ENCODE results near the gene KIF6. TPM values are rescaled to one million over a fixed set of nuclear protein-coding genes. Genes with fewer than 3 reads are reported as not detected.
"Not testable (repeated sequence)": the region's sequence is repeated elsewhere in the genome, so short reads cannot be mapped to it uniquely, and the experiment has no call there.

The KIF6 gene
- polyA plus RNA-seq, 4 donors = 0.18 to 1.2 TPM; not detected in 2

GRCh38 chr6:39684790-39685488 is 40.3 kb downstream of the KIF6 start:
- no peak overlapping the region for H3K27ac ChIP-seq (ENCODE audit: low read depth in 1 of 3, low read length in 2 of 3)
- no peak for FAIRE-seq
- 55 to 63% (median 63%) methylated on average over 3 of the region's 3 CpGs for WGBS, 3 donors

DNA sequence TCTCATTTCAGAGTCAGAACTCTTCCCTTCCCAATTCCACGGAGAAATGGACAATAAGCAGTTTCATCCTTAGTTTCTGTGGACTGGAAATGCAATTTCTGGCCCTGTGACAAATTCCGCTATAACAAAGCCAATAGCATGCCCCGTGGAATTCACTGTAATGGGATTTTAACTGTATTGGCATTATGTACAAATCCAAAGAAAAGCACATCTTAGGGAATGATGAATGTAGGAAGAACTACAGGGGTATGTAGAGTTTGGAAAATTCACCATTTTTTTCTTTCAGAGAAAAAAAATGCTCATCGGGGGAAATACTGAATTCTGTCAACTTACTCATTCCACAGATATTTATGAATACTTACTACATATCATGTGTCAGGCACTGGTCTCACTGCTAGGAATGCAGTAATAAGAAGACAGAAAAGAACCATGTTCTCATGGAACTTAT is 43.5 kb downstream of the KIF6 start:
- Histone ChIP-seq H3K4me3 (ENCODE audit: low read depth in 1 of 3, low read length in 3 of 3) (no peak overlapping the region), H3K9me3 (ENCODE audit: control insufficient read depth in 2 of 2, insufficient read depth in 1 of 2, low read depth in 1 of 2, low read length in 1 of 2) (no peaks in the 10 kb centered on the region), H3K36me3 (ENCODE audit: control insufficient read depth in 3 of 3, insufficient read depth in 2 of 3, low read depth in 1 of 3, low read length in 3 of 3) (no peaks in the 10 kb centered on the region), H3K27me3 (ENCODE audit: control insufficient read depth in 3 of 3, insufficient read depth in 3 of 3, low read length in 3 of 3) (no peaks in the 10 kb centered on the region), H3K27ac (ENCODE audit: low read depth in 1 of 3, low read length in 2 of 3) (no peak overlapping the region), H3K4me1 (ENCODE audit: control insufficient read depth in 3 of 3, insufficient read depth in 2 of 3, low read depth in 1 of 3, low read length in 2 of 3) (peaks cover 0 to 5% (median 0%) of the 10 kb centered on the region in 3 donors)
- no peak for FAIRE-seq
- WGBS, 3 donors = 41 to 56% (median 49%) methylated on average over 4 of the region's 4 CpGs
- DNase-seq = no peak

More at GRCh38 chr6:39684790-39685488, 40.3 kb downstream of the KIF6 start:
- no peaks in the 10 kb centered on the region for H3K9me3 ChIP-seq (ENCODE audit: control insufficient read depth in 2 of 2, insufficient read depth in 1 of 2, low read depth in 1 of 2, low read length in 1 of 2)
- no peak overlapping the region for H3K4me3 ChIP-seq (ENCODE audit: low read depth in 1 of 3, low read length in 3 of 3)
- H3K36me3 ChIP-seq (ENCODE audit: control insufficient read depth in 3 of 3, insufficient read depth in 2 of 3, low read depth in 1 of 3, low read length in 3 of 3) = no peaks in the 10 kb centered on the region
- peaks cover 0 to 5% (median 0%) of the 10 kb centered on the region in 3 donors for H3K4me1 ChIP-seq (ENCODE audit: control insufficient read depth in 3 of 3, insufficient read depth in 2 of 3, low read depth in 1 of 3, low read length in 2 of 3)
- peaks cover 0 to 2% (median 0%) of the 10 kb centered on the region in 3 donors for H3K27me3 ChIP-seq (ENCODE audit: control insufficient read depth in 3 of 3, insufficient read depth in 3 of 3, low read length in 3 of 3)
- DNase-seq = peak in 1 of 2 donors; percentile 44

- Histone ChIP-seq H3K27ac (ENCODE audit: low read depth in 1 of 3, low read length in 2 of 3) (no peak overlapping the region), H3K4me3 (ENCODE audit: low read depth in 1 of 3, low read length in 3 of 3) (no peak overlapping the region), H3K36me3 (ENCODE audit: control insufficient read depth in 3 of 3, insufficient read depth in 2 of 3, low read depth in 1 of 3, low read length in 3 of 3) (no peaks in the 10 kb centered on the region), H3K27me3 (ENCODE audit: control insufficient read depth in 3 of 3, insufficient read depth in 3 of 3, low read length in 3 of 3) (no peaks in the 10 kb centered on the region), H3K4me1 (ENCODE audit: control insufficient read depth in 3 of 3, insufficient read depth in 2 of 3, low read depth in 1 of 3, low read length in 2 of 3) (no peaks in the 10 kb centered on the region), H3K9me3 (ENCODE audit: control insufficient read depth in 2 of 2, insufficient read depth in 1 of 2, low read depth in 1 of 2, low read length in 1 of 2) (no peaks in the 10 kb centered on the region)
- no peak for FAIRE-seq
- no peak for DNase-seq
- WGBS, 3 donors = 83 to 89% (median 84%) methylated on average over 2 of the region's 2 CpGs
These were observed 46.3 kb downstream of the KIF6 start for GRCh38 chr6:39678914-39679313.

DNA sequence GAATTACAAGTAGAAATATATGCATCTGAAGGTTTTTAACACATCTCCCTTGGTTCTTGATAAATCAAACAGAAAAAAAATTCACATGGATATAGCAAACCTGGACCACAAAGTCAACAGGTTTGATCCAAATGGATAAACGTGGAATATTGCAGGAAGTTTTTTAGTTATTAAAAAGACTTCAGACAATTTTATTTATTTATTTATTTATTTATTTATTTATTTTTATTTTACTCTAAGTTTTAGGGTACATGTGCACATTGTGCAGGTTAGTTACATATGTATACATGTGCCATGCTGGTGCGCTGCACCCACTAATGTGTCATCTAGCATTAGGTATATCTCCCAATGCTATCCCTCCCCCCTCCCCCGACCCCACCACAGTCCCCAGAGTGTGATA is 47.9 kb downstream of the KIF6 start:
- FAIRE-seq; H3K4me3 ChIP-seq (ENCODE audit: low read depth in 1 of 3, low read length in 3 of 3); H3K36me3 ChIP-seq (ENCODE audit: control insufficient read depth in 3 of 3, insufficient read depth in 2 of 3, low read depth in 1 of 3, low read length in 3 of 3); H3K27ac ChIP-seq (ENCODE audit: low read depth in 1 of 3, low read length in 2 of 3); H3K27me3 ChIP-seq (ENCODE audit: control insufficient read depth in 3 of 3, insufficient read depth in 3 of 3, low read length in 3 of 3); DNase-seq; H3K9me3 ChIP-seq (ENCODE audit: control insufficient read depth in 2 of 2, insufficient read depth in 1 of 2, low read depth in 1 of 2, low read length in 1 of 2); H3K4me1 ChIP-seq (ENCODE audit: control insufficient read depth in 3 of 3, insufficient read depth in 2 of 3, low read depth in 1 of 3, low read length in 2 of 3): not testable (repeated sequence)
- WGBS, 3 donors = 88 to 91% (median 89%) methylated on average over 2 of the region's 3 CpGs

- WGBS, 3 donors = 75 to 84% (median 81%) methylated on average over 2 of the region's 2 CpGs
- H3K4me3 ChIP-seq (ENCODE audit: low read depth in 1 of 3, low read length in 3 of 3) = no peak overlapping the region
- no peaks in the 10 kb centered on the region for H3K27me3 ChIP-seq (ENCODE audit: control insufficient read depth in 3 of 3, insufficient read depth in 3 of 3, low read length in 3 of 3)
- no peak overlapping the region for H3K27ac ChIP-seq (ENCODE audit: low read depth in 1 of 3, low read length in 2 of 3)
- FAIRE-seq (no peak), DNase-seq (no peak)
- no peaks in the 10 kb centered on the region for H3K4me1 ChIP-seq (ENCODE audit: control insufficient read depth in 3 of 3, insufficient read depth in 2 of 3, low read depth in 1 of 3, low read length in 2 of 3)
- peaks cover 0 to 3% of the 10 kb centered on the region in 2 donors for H3K9me3 ChIP-seq (ENCODE audit: control insufficient read depth in 2 of 2, insufficient read depth in 1 of 2, low read depth in 1 of 2, low read length in 1 of 2)
- H3K36me3 ChIP-seq (ENCODE audit: control insufficient read depth in 3 of 3, insufficient read depth in 2 of 3, low read depth in 1 of 3, low read length in 3 of 3) = no peaks in the 10 kb centered on the region
These were observed 54.7 kb downstream of the KIF6 start for GRCh38 chr6:39670519-39670918.

DNA sequence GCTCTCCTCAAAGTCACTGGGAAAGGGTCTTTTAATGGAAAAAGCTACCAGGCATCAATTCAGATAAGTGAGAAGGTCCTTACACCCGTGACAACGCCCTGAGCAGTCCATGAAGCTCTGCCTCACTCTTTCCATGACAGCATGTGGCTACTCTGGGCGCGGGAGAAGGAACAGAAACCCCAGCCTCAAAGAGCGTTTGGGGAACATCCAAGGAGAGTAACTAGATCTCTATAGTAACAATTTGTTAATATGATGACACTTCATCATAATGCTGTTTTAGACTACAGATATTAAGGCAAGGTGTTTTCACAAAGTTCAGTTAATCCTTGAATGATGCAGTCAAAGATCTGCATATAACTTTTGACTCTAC is 55.2 kb downstream of the KIF6 start:
- Histone ChIP-seq H3K4me1 (ENCODE audit: control insufficient read depth in 3 of 3, insufficient read depth in 2 of 3, low read depth in 1 of 3, low read length in 2 of 3) (no peaks in the 10 kb centered on the region), H3K9me3 (ENCODE audit: control insufficient read depth in 2 of 2, insufficient read depth in 1 of 2, low read depth in 1 of 2, low read length in 1 of 2) (peaks cover 0 to 3% of the 10 kb centered on the region in 2 donors)
- 65 to 83% (median 81%) methylated on average over 5 of the region's 5 CpGs for WGBS, 3 donors

GRCh38 chr6:39669207-39669972 is 55.8 kb downstream of the KIF6 start:
- WGBS, 3 donors = 55 to 66% (median 58%) methylated on average over 8 of the region's 8 CpGs
- no peaks in the 10 kb centered on the region for H3K27me3 ChIP-seq (ENCODE audit: control insufficient read depth in 3 of 3, insufficient read depth in 3 of 3, low read length in 3 of 3)
- H3K9me3 ChIP-seq (ENCODE audit: control insufficient read depth in 2 of 2, insufficient read depth in 1 of 2, low read depth in 1 of 2, low read length in 1 of 2) = peaks cover 0 to 3% of the 10 kb centered on the region in 2 donors
- DNase-seq (no peak), FAIRE-seq (no peak)
- no peaks in the 10 kb centered on the region for H3K36me3 ChIP-seq (ENCODE audit: control insufficient read depth in 3 of 3, insufficient read depth in 2 of 3, low read depth in 1 of 3, low read length in 3 of 3)
- H3K27ac ChIP-seq (ENCODE audit: low read depth in 1 of 3, low read length in 2 of 3) = no peak overlapping the region
- no peaks in the 10 kb centered on the region for H3K4me1 ChIP-seq (ENCODE audit: control insufficient read depth in 3 of 3, insufficient read depth in 2 of 3, low read depth in 1 of 3, low read length in 2 of 3)
- no peak overlapping the region for H3K4me3 ChIP-seq (ENCODE audit: low read depth in 1 of 3, low read length in 3 of 3)

More for the DNA sequence above, 55.2 kb downstream of the KIF6 start:
- FAIRE-seq = no peak
- no peaks in the 10 kb centered on the region for H3K36me3 ChIP-seq (ENCODE audit: control insufficient read depth in 3 of 3, insufficient read depth in 2 of 3, low read depth in 1 of 3, low read length in 3 of 3)
- no peak overlapping the region for H3K4me3 ChIP-seq (ENCODE audit: low read depth in 1 of 3, low read length in 3 of 3)
- no peak overlapping the region for H3K27ac ChIP-seq (ENCODE audit: low read depth in 1 of 3, low read length in 2 of 3)
- H3K27me3 ChIP-seq (ENCODE audit: control insufficient read depth in 3 of 3, insufficient read depth in 3 of 3, low read length in 3 of 3) = no peaks in the 10 kb centered on the region
- DNase-seq = no peak

GRCh38 chr6:39666706-39667489 is 58.3 kb downstream of the KIF6 start:
- no peaks in the 10 kb centered on the region for H3K9me3 ChIP-seq (ENCODE audit: control insufficient read depth in 2 of 2, insufficient read depth in 1 of 2, low read depth in 1 of 2, low read length in 1 of 2)
- H3K4me3 ChIP-seq (ENCODE audit: low read depth in 1 of 3, low read length in 3 of 3) = no peak overlapping the region
- WGBS, 3 donors = 67 to 70% (median 70%) methylated on average over 9 of the region's 9 CpGs
- H3K4me1 ChIP-seq (ENCODE audit: control insufficient read depth in 3 of 3, insufficient read depth in 2 of 3, low read depth in 1 of 3, low read length in 2 of 3) = no peaks in the 10 kb centered on the region
- no peak overlapping the region for H3K27ac ChIP-seq (ENCODE audit: low read depth in 1 of 3, low read length in 2 of 3)
- FAIRE-seq = no peak
- no peaks in the 10 kb centered on the region for H3K27me3 ChIP-seq (ENCODE audit: control insufficient read depth in 3 of 3, insufficient read depth in 3 of 3, low read length in 3 of 3)
- no peaks in the 10 kb centered on the region for H3K36me3 ChIP-seq (ENCODE audit: control insufficient read depth in 3 of 3, insufficient read depth in 2 of 3, low read depth in 1 of 3, low read length in 3 of 3)
- no peak for DNase-seq

Measured in small intestine (tissue), 7 donors.